GM12872 (cell line): Measurements from ENCODE around the gene CYBB.

Experiments used
- TF ChIP-seq, protein P1 (sequence below): IDR thresholded peaks from 3 replicates; pipeline ENCODE4 v1.5.1; 2011; ENCODE audit warnings: low read depth, mild to moderate bottlenecking, low read length, moderate library complexity; ENCODE audit not compliant: insufficient read depth

The CYBB gene

DNA sequence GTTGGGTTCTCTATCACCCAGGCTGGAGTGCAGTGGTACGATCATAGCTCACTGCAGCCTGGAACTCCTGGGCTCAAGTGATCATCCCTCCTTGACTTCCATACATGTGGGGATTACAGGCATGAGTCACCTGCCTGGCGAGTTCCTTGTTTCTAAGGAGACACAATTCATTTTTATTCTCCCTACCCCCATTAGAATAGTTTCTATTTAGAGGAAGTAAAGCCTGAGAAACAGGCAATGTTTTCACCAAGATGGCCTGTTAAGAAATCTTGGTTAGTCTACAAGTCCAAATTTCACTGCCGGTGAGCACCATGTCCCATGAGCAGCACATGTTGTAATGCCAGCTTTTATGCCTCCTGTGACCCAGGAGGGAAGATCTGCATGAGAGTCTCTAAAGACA, 5.7 kb downstream of the CYBB start:
- TF ChIP-seq, protein P1, sequence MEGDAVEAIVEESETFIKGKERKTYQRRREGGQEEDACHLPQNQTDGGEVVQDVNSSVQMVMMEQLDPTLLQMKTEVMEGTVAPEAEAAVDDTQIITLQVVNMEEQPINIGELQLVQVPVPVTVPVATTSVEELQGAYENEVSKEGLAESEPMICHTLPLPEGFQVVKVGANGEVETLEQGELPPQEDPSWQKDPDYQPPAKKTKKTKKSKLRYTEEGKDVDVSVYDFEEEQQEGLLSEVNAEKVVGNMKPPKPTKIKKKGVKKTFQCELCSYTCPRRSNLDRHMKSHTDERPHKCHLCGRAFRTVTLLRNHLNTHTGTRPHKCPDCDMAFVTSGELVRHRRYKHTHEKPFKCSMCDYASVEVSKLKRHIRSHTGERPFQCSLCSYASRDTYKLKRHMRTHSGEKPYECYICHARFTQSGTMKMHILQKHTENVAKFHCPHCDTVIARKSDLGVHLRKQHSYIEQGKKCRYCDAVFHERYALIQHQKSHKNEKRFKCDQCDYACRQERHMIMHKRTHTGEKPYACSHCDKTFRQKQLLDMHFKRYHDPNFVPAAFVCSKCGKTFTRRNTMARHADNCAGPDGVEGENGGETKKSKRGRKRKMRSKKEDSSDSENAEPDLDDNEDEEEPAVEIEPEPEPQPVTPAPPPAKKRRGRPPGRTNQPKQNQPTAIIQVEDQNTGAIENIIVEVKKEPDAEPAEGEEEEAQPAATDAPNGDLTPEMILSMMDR, result no peak

DNA sequence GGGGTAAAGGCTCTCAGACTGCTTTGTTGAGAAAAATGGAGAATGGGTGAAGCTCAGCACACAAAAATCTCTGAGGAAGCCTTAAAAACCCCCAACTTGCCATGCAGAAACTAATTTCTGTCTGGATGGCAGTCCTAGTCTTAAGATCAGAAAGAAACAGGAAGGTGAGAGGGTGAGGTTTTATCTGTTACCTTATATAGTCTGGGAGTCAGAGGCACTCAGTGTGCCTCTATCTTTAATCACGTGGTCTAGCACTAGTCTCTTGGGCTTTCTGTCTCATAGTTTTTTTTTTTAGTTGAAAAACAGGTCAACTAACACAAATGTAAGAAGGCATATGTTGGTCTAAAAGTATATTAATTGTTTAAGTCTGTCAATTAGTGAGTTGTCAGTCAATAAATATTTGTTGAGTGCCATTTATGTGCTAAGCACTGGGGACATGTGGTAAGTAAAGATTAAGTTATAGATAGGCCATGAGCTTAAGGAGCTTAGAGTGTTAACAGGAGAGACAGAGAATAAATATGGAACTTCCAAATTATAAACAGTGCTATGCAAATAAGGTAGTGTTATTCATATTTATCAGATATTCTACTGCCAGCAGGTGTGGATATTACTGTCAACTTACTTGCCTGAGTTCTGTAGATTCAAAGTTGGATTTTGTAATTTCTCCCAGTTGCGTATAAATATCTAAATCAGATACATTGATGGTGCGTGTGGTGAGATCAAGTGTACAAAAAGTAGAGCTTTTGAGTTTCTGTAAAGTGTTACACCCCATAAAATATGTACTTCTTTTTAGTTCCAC, 7.0 kb downstream of the CYBB start:
- TF ChIP-seq, protein P1, result no peak

DNA sequence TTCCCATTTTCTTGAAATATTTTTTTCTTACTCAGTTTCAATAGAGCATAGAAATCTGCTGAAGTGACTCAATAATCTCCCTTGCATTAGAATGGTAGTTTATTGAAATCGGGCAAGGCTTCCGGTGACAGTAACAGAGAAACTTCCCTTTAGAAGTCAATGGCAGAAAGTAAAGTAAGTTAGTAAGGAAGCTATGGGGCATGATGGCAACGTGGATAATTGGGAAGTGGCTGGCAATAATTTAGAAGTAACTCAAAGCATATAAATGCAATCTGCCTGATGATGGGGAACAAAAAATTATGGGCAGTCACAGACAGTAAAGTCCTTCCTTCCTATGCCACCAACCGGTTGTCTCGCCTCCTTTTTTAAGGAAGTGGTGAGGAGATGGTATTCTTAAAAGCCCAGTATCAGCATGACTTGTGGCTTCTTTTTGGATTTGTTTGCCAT, 7.6 kb downstream of the CYBB start:
- TF ChIP-seq, protein P1, result no peak

DNA sequence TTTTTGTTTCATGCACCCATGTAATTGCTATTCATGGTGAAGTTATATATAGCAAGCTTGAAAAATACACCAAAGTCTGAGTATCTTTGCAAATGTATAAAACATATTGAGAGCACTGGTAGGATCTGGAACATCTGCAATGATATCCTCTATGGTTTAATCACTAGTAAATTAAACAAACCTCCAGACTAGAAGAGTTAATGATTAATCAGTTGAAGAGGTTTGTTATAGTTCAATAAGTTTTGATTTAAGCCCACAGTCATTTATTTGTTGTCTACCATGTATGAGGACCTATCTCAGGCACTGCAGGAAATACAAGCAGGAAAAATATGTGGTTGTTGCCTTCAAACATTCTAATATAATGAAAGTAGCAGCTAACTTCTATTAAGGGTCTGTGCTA, 16.5 kb downstream of the CYBB start:
- TF ChIP-seq, protein P1, result no peak

DNA sequence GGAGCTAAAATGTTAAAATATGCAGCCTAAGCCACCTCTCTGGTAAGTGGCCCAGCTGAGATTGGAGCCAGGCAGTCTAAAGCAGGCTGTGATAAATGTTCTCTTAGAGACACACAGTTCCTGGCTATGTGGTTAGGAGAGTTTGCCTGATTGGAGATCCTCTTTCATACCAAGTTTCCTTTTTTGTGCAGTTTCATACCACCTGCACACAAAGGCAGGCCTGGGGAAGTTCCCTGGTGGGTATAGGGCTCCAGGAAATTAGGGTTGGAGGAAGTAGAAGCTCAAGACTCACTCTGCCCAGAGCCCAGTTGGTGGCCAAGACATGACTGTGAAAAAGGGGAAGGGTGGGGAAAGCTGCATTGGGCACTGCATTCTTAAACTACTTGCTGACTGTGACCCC, 16.9 kb downstream of the CYBB start:
- TF ChIP-seq, protein P1, result no peak

DNA sequence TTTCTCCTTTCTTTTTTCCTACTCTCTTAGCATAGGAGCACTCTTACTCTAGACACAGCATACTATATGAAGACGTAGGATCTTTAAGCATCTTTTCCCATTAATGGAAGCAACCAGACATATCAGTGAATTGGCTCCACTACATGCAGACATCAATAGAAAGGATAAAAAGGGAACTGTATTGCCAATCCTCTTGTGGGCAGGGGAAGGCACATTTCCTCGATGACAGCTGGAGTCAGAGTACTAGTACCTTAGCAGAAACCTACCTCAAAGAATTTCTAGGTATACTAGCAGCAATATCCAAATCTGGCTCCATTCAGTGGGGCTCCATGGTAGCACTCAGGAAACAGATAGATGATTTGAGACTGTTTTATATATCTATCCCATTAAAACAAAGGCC, 20.1 kb downstream of the CYBB start:
- TF ChIP-seq, protein P1, result no peak

DNA sequence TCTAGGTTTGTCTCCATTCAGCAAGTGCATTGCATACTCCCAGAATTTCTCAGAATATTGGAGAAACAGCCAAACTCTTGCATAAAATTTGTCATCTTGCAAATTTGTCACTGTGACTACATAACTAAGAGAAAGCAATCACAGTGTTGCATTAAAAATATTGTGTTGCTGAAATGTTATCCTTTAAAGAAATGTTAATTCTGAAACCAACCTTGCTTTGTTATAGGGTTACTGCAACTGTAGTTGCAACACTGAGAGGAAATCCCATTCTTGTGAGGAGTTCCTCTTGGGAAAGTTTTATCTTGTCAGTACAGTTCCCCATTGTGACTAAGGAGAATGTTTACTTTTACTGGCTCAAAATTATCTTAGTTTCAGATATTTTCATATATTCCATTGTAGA, 20.9 kb downstream of the CYBB start:
- TF ChIP-seq, protein P1, result no peak
